Iris pigment epithelial cell (primary cell): ENCODE data around the gene IQCM.
"Not testable (repeated sequence)": the region's sequence is repeated elsewhere in the genome, so short reads cannot be mapped to it uniquely, and the experiment has no call there.

Experiments used
- DNase-seq: peaks from one replicate; pipeline ENCODE4 v3.0.0-alpha.2; 2011; ENCODE audit warnings: low read depth

IQCM gene

GRCh38 chr4:149468669-149469068 lies 347.0 kb downstream of the IQCM start:
- not testable (repeated sequence) for DNase-seq

DNA sequence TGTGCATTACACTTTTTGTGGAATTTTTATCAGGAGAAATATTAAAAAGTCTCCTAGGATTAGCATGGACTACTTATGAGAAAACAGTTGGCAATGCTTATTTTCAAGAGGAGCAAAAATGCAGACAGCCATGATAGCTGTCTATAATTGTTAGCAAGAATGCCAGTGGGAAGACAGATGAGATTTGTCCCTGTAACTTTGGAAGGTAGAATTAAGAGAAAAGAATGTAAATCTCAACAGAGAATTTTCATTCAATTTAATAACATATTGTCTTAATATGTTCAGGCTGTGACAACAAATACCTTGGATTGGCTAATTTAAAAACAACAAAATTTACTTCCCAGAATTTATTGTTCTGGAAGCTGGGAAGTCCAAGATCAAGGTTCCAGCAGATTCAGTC lies 349.2 kb downstream of the IQCM start:
- DNase-seq, result no peak

DNA sequence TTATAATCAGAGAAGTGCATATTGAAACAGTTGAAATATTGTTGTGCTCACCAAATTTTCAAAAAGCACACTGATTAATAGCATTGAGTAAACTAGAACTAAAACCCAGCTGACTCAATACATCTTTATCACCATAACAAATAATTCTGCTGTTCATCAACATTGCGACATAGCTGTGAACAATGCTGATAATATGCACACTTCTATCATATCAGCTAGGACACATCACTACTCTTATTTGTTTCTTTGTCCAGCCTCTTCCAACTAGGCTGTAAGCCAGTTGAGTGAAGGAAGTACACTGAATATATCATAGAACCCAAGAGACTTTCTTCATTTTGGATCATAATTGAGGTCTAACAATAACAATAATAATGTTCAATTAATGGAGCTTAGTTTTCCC lies 349.7 kb downstream of the IQCM start:
- peak; percentile 63 for DNase-seq

DNA sequence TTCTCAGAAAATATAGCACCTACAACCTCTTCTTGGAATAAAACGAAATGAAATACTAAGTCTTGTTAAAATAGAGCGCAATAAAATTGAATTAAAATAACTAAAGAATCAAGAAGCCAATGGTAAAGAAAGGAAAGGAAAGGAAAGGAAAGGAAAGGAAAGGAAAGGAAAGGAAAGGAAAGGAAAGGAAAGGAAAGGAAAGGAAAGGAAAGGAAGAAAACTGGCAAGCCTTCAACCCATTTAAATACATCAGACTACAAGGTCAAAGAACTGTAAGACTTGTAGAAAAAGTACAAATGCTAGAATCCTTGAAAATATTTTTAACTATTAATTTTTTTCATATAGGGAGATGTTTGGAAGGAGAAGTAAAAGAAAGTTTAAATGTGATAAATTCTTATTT lies 372.1 kb downstream of the IQCM start:
- no peak for DNase-seq

DNA sequence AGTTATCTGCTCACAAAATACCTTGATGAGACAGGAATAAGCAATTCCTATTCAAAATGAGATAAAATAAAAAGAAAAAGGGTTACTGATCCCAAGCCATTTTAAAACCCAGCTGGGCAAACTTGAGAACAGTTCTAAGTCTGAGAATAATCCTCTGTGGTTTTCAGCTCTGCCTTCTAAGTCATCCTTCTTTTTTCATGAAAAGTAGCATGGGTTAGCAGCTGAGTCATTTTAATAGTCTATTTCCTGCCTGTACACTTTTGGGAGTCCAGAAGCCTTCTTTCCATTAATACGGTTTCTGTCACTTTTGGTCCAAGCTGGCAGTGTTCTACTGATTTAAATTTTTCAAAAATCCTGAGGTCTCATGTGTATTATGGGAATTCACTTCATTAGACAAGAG lies 374.3 kb downstream of the IQCM start:
- peak; percentile 38 for DNase-seq

GRCh38 chr4:149426461-149426860 lies 389.2 kb downstream of the IQCM start:
- DNase-seq, result peak; percentile 7

- no peak for DNase-seq
Observed at GRCh38 chr4:149409555-149409962, 406.1 kb downstream of the IQCM start.

GRCh38 chr4:149409146-149409545 lies 406.5 kb downstream of the IQCM start:
- DNase-seq, result peak; percentile 53

DNA sequence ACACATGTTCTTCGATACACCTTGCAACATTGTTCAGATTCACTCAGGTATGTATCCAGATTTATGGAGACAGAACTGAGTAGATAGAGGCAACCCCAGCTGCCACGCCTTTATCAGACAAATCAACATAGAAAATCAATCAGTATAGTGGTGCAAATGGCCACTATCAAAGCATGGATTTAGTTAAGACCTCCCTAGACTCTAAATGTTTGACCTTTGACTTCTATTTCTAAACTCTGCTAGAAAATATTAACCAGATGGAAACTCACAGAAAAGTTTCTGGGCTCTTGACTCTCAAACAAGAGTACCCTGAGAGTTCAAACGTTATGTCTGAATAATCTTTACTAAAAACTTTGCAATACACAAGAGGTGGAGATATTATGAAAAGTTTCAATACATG lies 411.5 kb downstream of the IQCM start:
- DNase-seq, result no peak

- DNase-seq, result no peak
Observed at GRCh38 chr4:149403081-149403480, 412.6 kb downstream of the IQCM start.

- DNase-seq, result no peak
Observed at GRCh38 chr4:149398993-149399392, 416.6 kb downstream of the IQCM start.

DNA sequence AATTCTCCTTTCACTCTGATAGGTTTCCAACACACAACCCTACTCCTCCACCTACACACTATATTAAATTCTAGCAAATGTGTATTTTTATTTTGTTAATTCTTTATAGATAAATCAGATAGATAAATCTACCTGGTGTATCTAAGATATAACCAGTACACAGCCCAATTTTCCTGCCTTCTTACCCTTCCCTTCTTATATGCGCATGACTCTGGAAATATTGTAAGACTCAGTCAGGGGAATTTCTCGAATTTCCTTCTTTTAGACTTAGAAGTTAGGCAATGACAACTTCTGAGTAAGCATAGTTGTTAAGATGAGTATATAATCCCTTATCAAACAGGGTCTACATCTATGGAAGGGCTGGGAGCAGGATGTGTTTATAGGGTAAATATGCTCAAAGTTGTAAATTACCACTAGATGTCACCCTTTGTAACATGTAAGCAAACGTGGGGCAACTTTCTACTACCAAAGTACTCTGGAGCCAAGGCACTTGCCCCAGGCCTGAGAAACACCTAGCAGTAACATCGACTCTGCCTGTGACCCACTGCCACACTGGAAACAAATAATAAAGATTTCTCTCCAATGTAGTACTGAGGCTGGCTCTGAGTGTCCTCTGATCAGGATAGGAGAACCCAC lies 444.7 kb downstream of the IQCM start:
- peak; percentile 68 for DNase-seq

GRCh38 chr4:149370002-149370401 lies 445.6 kb downstream of the IQCM start:
- no peak for DNase-seq

- no peak for DNase-seq
Observed at GRCh38 chr4:149353241-149353640, 462.4 kb downstream of the IQCM start.

GRCh38 chr4:149349541-149349940 lies 466.1 kb downstream of the IQCM start:
- no peak for DNase-seq

GRCh38 chr4:149347139-149347538 lies 468.5 kb downstream of the IQCM start:
- DNase-seq, result no peak

DNA sequence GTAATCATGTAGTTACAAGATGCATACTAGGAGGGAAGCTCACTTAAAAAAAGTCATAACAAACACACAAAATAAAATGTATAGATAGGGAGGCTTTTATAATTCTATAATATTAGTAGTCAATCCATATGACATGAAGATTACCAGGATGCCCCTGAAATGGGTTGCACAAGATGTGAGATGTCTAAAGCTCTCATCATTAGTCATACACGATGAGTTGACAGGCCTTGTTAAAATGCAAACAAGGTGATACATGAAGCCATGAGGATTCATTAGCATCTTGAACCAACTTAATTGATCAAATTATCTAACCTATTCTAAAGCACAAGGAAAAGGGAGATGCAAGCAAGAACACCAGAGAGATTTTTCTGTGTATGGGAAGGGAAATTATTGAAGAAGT lies 470.2 kb downstream of the IQCM start:
- DNase-seq, result no peak

- peak; percentile 31 for DNase-seq
Observed at GRCh38 chr4:149344436-149344835, 471.2 kb downstream of the IQCM start.

- no peak for DNase-seq
Observed at GRCh38 chr4:149343614-149344013, 472.0 kb downstream of the IQCM start.

DNA sequence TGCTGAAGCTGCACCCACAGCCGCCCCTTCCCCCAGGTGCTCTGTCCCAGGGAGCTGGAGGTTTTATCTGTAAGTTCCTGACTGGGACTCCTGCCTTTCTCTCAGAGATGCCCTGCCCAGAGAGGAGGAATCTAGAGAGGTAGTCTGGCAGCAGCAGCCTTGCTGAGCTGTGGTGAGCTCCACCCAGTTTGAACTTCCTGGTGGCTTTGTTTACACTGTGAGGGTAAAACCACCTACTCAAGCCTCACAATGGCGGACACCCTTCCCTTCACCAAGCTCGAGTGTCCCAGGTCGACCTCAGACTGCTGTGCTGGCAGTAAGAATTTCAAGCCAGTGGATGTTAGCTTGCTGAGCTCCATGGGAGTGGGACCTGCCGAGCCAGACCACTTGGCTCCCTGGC lies 474.5 kb downstream of the IQCM start:
- DNase-seq, result not testable (repeated sequence)

DNA sequence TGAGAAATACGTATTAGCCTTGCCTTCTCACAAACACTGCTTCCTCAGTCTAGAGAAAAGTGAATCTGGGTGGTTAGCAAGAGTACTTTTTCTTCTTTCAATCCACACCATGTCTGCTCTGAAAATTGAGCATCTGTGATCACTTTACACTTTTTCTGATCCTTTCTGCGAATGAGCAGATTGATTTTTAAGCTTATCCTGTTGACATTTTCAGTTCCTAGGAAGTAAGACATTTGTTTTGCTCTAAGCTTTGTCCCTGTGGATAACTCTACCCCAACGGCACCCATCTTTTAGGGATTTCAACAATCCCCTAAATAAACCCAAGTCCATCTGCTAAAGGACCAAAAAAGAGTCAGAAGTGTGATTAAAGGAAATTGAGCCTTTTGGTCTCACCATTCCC lies 487.5 kb downstream of the IQCM start:
- DNase-seq, result no peak

DNA sequence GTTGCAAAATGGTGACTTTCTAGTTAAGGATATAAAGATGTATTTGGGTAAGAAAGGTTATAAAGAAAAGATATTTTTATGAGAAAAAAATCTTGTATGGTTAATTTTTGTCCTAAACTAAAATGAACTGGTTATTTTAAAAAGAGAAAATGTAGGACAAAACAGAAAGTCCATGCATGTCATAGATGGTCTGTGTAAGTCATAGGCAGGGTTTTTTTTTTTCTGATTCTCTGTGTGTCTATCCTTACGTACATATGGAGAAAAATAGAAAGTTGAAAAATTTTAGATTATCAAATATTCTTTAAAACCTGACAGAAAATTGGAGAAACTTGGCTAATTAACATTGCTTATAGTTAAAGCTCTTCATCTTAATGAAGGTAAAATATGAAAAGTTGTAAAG lies 493.4 kb downstream of the IQCM start:
- no peak for DNase-seq

GRCh38 chr4:149321438-149321837 lies 494.2 kb downstream of the IQCM start:
- DNase-seq, result no peak

DNA sequence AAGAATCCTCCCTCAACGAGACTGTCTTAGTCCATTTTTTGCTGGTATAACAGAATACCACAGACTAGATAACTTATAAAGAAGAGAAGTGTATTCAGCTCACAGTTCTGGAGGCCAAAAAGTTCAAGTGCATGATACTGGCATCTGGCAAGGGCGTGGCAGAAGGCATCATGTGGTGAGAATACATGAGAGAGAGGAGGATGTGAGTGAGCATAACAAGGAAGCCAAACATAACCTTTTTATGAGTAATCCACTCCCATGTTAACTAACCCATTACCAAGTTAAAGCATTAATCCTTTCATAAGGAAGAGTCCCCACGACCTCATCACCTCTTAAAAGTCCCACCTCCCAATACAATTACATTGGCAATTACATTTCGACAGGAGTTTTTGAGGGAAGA lies 504.6 kb downstream of the IQCM start:
- DNase-seq, result no peak

DNA sequence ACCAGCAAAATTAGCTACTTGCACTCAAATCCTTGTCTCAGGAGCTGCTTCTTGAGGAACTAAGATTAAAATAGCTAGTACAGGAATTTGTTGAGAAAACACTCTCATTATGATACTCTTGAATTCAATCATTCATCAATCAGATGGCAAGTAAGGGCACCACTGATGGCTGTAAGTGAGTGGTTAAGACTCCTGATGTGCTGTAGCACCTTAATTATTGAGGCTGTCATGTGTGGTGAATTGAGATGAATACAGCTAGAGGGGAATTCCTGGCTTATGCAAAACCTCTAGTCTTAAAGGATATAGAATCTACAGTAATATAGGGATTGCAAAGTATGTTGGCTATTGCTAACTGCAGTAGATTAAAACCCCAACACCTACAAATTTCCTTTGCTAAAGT lies 509.1 kb downstream of the IQCM start:
- no peak for DNase-seq
